ENCODE data around the gene TTC39B. TPM values are rescaled to one million over a fixed set of nuclear protein-coding genes. Genes with fewer than 3 reads are reported as not detected.

TTC39B gene
- total RNA-seq, 1 experiment from 2014 or later, result 7.4 TPM

- no peak for TF ChIP-seq POLR2A (IDR thresholded peaks at IDR 0.05; ENCODE audit: borderline replicate concordance, extremely low read depth, insufficient read depth, insufficient read length)
- TF ChIP-seq SRF (IDR thresholded peaks at IDR 0.05; ENCODE audit: low read depth), result no peak
These were observed 99.9 kb downstream of the TTC39B start (continued) for GRCh38 chr9:15206903-15207696.

DNA sequence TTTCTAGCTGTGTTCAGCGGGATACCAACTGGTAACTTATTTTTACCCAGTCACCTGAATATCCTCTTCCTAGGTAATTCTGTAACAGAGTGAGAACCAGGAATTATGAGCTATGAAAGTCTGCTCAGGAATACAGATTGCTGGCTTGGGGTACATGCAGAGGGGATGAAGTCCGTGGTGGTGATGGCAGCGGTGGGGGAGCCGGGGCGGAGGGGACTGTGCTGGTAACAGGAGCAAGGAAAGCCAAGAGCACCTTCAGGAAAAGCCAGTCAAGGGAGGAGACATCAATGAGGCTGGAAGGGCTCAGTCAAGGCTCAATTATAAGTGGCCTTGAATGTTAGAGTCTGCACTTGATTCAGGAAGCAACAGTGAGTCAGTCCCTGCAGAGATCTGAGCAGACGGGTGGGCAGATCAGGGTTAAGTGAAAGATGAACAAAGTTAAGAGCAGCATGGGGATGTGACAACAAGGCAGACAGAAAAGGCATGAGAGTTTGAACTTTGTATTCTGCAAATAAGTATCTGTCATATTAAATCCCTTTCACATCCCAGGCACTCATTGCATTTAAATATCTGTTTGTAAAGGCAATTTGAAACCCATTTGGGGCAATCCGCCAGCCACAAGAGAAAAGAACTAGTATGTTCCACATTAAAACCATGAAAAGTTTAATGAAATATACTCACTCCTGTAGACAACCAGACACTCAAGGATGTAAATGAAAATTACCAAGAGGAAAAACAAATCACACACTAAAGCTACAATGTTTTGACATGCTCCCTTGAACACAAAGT is 101.2 kb downstream of the TTC39B start:
- no peak overlapping the region for H3K27ac ChIP-seq (ENCODE audit: low read depth, low read length)
- no peaks in the 10 kb centered on the region for H3K27me3 ChIP-seq (ENCODE audit: insufficient read depth, low read length)
- no peaks in the 10 kb centered on the region for H3K9me3 ChIP-seq (ENCODE audit: control insufficient read depth in 1 of 2, insufficient read depth in 1 of 2, low read depth in 1 of 2, low read length in 2 of 2)
- H3K9ac ChIP-seq (ENCODE audit: low read length), result no peak overlapping the region
- H3K4me1 ChIP-seq (ENCODE audit: control insufficient read depth in 1 of 2, insufficient read depth in 2 of 2, low read length in 2 of 2), result no peaks in the 10 kb centered on the region
- H4K20me1 ChIP-seq (ENCODE audit: insufficient read depth), result no peaks in the 10 kb centered on the region
- ChIA-PET CTCF (no interaction called here), POLR2A (no interaction called here), RAD21 (ENCODE audit: low non-redundant PET in 1 of 2, low total read pairs in 2 of 2, uncharacterized antibody in 2 of 2, unreplicated experiment in 2 of 2) (no interaction called here)
- TF ChIP-seq TCF7L2 (IDR thresholded peaks at IDR 0.05; ENCODE audit: borderline replicate concordance, extremely low read depth, insufficient read depth, insufficient read length), result peak; percentile 35
- TF ChIP-seq SIN3A (IDR thresholded peaks at IDR 0.05; ENCODE audit: low read depth), result no peak
- intact Hi-C loops (cut with micrococcal nuclease), result no loop called here
- H3K36me3 ChIP-seq (ENCODE audit: control insufficient read depth in 1 of 2, insufficient read depth in 2 of 2, low read length in 2 of 2), result no peaks in the 10 kb centered on the region
- no peaks in the 10 kb centered on the region for H3K79me2 ChIP-seq (ENCODE audit: insufficient read depth, low read length)
- ATAC-seq (no peak), DNase-seq (ENCODE audit: low read depth, low spot score) (no peak)
- H3K4me3 ChIP-seq (replicated peaks in 1 of 2; ENCODE audit: low read depth in 1 of 2, low read length in 2 of 2), result no peak overlapping the region
- no peaks in the 10 kb centered on the region for H3K9me2 ChIP-seq (ENCODE audit: insufficient read depth)
- no peak overlapping the region for H3K4me2 ChIP-seq (ENCODE audit: low read length)
- no TSS peak for BruUV-seq (replicated peaks)
- H2AFZ ChIP-seq (ENCODE audit: low read depth, low read length, poor library complexity, severe bottlenecking), result no peak overlapping the region

DNA sequence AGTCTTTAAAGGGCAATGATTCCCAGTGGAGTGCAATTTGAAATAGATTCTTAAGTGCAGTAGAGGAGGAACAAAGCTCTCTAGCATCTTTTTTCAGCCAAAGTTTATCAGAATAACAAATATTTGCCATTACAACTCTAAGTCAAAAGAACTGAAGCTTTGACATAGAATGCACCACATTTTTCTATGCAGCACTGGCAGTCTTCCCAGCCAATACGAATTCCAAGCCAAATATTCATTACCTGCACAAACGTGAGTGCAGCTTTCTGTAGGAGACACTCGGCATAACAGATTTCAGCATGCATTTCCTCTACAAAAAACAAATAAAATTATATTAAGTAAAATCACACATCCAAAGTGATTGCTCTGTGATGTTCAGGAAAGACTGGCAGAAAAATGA is 103.4 kb downstream of the TTC39B start:
- no peaks in the 10 kb centered on the region for H3K36me3 ChIP-seq (ENCODE audit: control insufficient read depth in 1 of 2, insufficient read depth in 2 of 2, low read length in 2 of 2)
- no peak overlapping the region for H2AFZ ChIP-seq (ENCODE audit: low read depth, low read length, poor library complexity, severe bottlenecking)
- no TSS peak for BruUV-seq (replicated peaks)
- H3K27me3 ChIP-seq (ENCODE audit: insufficient read depth, low read length), result no peaks in the 10 kb centered on the region
- no peaks in the 10 kb centered on the region for H3K9me3 ChIP-seq (ENCODE audit: control insufficient read depth in 1 of 2, insufficient read depth in 1 of 2, low read depth in 1 of 2, low read length in 2 of 2)
- H3K27ac ChIP-seq (ENCODE audit: low read depth, low read length), result no peak overlapping the region
- no peaks in the 10 kb centered on the region for H3K4me1 ChIP-seq (ENCODE audit: control insufficient read depth in 1 of 2, insufficient read depth in 2 of 2, low read length in 2 of 2)
- no peaks in the 10 kb centered on the region for H3K9me2 ChIP-seq (ENCODE audit: insufficient read depth)
- TF ChIP-seq FOSL1 (IDR thresholded peaks at IDR 0.05; ENCODE audit: low read depth) (no peak), ELF1 (IDR thresholded peaks at IDR 0.05; ENCODE audit: borderline replicate concordance, low read depth) (no peak), POLR2A (IDR thresholded peaks at IDR 0.05; ENCODE audit: borderline replicate concordance, extremely low read depth, insufficient read depth, insufficient read length) (no peak), ZFX (IDR thresholded peaks at IDR 0.05) (no peak)
- no peaks in the 10 kb centered on the region for H4K20me1 ChIP-seq (ENCODE audit: insufficient read depth)
- no peaks in the 10 kb centered on the region for H3K79me2 ChIP-seq (ENCODE audit: insufficient read depth, low read length)
- H3K9ac ChIP-seq (ENCODE audit: low read length), result no peak overlapping the region
- no peak overlapping the region for H3K4me2 ChIP-seq (ENCODE audit: low read length)
- intact Hi-C loops (cut with micrococcal nuclease), result no loop called here
- RAD21 ChIA-PET (ENCODE audit: low non-redundant PET in 1 of 2, low total read pairs in 2 of 2, uncharacterized antibody in 2 of 2, unreplicated experiment in 2 of 2), result no interaction called here
- DNase-seq (ENCODE audit: low read depth, low spot score), result no peak
- CTCF ChIA-PET, result no interaction called here
- no peak overlapping the region for H3K4me3 ChIP-seq (replicated peaks in 1 of 2; ENCODE audit: low read depth in 1 of 2, low read length in 2 of 2)
- POLR2A ChIA-PET, result no interaction called here
- ATAC-seq, result no peak
